Measurements from ENCODE around the gene ASAP3.

- TF ChIP-seq, protein P1, sequence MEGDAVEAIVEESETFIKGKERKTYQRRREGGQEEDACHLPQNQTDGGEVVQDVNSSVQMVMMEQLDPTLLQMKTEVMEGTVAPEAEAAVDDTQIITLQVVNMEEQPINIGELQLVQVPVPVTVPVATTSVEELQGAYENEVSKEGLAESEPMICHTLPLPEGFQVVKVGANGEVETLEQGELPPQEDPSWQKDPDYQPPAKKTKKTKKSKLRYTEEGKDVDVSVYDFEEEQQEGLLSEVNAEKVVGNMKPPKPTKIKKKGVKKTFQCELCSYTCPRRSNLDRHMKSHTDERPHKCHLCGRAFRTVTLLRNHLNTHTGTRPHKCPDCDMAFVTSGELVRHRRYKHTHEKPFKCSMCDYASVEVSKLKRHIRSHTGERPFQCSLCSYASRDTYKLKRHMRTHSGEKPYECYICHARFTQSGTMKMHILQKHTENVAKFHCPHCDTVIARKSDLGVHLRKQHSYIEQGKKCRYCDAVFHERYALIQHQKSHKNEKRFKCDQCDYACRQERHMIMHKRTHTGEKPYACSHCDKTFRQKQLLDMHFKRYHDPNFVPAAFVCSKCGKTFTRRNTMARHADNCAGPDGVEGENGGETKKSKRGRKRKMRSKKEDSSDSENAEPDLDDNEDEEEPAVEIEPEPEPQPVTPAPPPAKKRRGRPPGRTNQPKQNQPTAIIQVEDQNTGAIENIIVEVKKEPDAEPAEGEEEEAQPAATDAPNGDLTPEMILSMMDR (IDR thresholded peaks at IDR 0.05) = no peak
- TF ChIP-seq POLR2A (IDR thresholded peaks at IDR 0.05) = no peak
These were observed 75.1 kb downstream of the ASAP3 start for GRCh38 chr1:23408797-23409290.
